Measurements from ENCODE around the gene CPD. TPM values are rescaled to one million over a fixed set of nuclear protein-coding genes. Genes with fewer than 3 reads are reported as not detected.

Gene CPD
- total RNA-seq, 1 donor: 102 TPM

DNA sequence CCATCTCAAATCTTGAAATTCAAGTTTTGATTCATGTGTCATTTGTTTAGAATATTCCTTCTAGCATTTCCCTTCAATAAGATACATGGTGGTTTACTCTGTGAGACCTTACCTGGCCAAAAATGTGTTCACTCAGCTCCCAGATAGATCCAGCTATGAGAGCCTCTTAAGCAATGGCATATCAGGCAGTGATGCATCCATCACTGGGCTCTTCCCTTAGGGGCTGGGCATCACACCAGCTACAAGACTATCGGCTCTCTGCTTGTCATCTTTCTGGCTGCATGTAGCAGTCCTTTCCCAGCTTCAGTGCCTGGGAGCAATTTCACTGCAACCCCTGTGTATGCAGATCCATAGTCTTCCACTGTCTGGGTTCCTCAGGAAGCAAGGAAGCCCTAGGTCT is 139.1 kb downstream of the CPD start:
- peak; percentile 19 for DNase-seq (ENCODE audit: low read depth)
- no peak overlapping the region for H3K4me3 ChIP-seq (ENCODE audit: low read depth, low read length)
- TF ChIP-seq, protein P1, sequence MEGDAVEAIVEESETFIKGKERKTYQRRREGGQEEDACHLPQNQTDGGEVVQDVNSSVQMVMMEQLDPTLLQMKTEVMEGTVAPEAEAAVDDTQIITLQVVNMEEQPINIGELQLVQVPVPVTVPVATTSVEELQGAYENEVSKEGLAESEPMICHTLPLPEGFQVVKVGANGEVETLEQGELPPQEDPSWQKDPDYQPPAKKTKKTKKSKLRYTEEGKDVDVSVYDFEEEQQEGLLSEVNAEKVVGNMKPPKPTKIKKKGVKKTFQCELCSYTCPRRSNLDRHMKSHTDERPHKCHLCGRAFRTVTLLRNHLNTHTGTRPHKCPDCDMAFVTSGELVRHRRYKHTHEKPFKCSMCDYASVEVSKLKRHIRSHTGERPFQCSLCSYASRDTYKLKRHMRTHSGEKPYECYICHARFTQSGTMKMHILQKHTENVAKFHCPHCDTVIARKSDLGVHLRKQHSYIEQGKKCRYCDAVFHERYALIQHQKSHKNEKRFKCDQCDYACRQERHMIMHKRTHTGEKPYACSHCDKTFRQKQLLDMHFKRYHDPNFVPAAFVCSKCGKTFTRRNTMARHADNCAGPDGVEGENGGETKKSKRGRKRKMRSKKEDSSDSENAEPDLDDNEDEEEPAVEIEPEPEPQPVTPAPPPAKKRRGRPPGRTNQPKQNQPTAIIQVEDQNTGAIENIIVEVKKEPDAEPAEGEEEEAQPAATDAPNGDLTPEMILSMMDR (IDR thresholded peaks at IDR 0.05; ENCODE audit: insufficient read depth, low read length): no peak

DNA sequence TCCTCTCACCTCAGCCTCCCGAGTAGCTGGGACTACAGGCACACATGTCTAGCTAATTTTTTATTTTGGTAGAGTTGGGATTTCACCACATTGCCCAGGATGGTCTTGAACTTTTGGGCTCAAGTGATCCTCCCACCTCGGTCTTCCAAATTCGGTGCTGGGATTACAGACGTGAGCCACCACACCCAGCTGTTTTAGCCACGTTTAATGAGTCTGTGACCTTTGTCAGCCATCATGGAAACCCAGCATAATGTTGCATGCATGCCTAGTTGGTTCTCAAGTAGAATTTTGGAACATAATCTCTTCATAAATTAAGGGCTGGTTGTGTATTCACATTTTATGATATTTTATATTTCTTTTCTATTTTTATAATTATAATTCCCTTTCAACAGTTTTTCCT is 140.4 kb downstream of the CPD start:
- TF ChIP-seq, protein P1 (IDR thresholded peaks at IDR 0.05; ENCODE audit: insufficient read depth, low read length): no peak
- DNase-seq (ENCODE audit: low read depth): peak; percentile 10
- H3K4me3 ChIP-seq (ENCODE audit: low read depth, low read length): no peak overlapping the region

Small RNAs within 50 kb of the gene (small RNA-seq; reads per million reads assigned to genes)
- gene RF00019 (not detected), gene RNU6-990P (not detected)

Other genes with a start within 250 kb of the CPD start
- 0.41 and 23.8 TPM in 2 replicates for gene SLC6A4, start 143.2 kb upstream of the CPD start, total RNA-seq (ENCODE audit: low replicate concordance)
- 30.5 and 35.9 TPM in 2 replicates for gene BLMH, start 87.0 kb upstream of the CPD start, total RNA-seq (ENCODE audit: low replicate concordance)
- gene TMIGD1, start 44.9 kb upstream of the CPD start, total RNA-seq (ENCODE audit: low replicate concordance): not detected in 2 replicates
- gene GOSR1, start 98.5 kb downstream of the CPD start, total RNA-seq (ENCODE audit: low replicate concordance): 17.0 and 39.4 TPM in 2 replicates